22Rv1 (cell line): ENCODE measurements around the gene SLC25A24.

Source experiments
- CTCF ChIP-seq: fragments of 450-650 bp; IDR thresholded peaks from 2 replicates; pipeline ENCODE4 v1.5.1; 2017; ENCODE audit warnings: mild to moderate bottlenecking
- ZFX ChIP-seq: fragments of 450-650 bp; IDR thresholded peaks from 2 replicates; pipeline ENCODE4 v1.6.1; 2017; ENCODE audit warnings: antibody characterized with exemption, borderline replicate concordance

- no peak for TF ChIP-seq CTCF
- TF ChIP-seq ZFX: no peak
Observed at GRCh38 chr1:108193333-108193732, 6.8 kb downstream of the SLC25A24 start.
